Lower leg skin (tissue), 4 donors: ENCODE data around the gene TJAP1. TPM values are rescaled to one million over a fixed set of nuclear protein-coding genes. Genes with fewer than 3 reads are reported as not detected.
A peak's percentile ranks its signal among the peaks of the same experiment; 100 is the strongest.

Source experiments
- DNase-seq, 2 donors: peaks; one replicate each; pipeline ENCODE4 v3.0.0-alpha.2; 2019; ENCODE audit warnings: low spot score in 2 of 2
- H3K4me3 ChIP-seq: fragments of 200-600 bp; sonication (generic); 2 replicates; pipeline ENCODE4 v1.5.1; 2017; ENCODE audit warnings: mild to moderate bottlenecking, low read depth; ENCODE audit not compliant: poor library complexity, severe bottlenecking
- CTCF ChIP-seq, 3 donors: fragments of 450-650 bp; IDR thresholded peaks; one replicate each; pipeline ENCODE4 v1.5.1; 2016; ENCODE audit warnings: antibody characterized with exemption in 3 of 3, mild to moderate bottlenecking in 3 of 3, moderate library complexity in 2 of 3
- POLR2A ChIP-seq, 2 donors: fragments of 450-650 bp; IDR thresholded peaks; one replicate each; pipeline ENCODE4 v1.6.1; 2016 to 2017; ENCODE audit warnings: antibody characterized with exemption in 2 of 2, mild to moderate bottlenecking in 1 of 2, moderate library complexity in 1 of 2
- WGBS, 2 donors: methylation state at CpG; one replicate each; pipeline ENCODE4 v1.1.5; 2018; 5-methylcytosine and 5-hydroxymethylcytosine counted together
- intact Hi-C: fragments of 100-400 bp; cut with DNase I; formaldehyde crosslinking; loops from one replicate; pipeline ENCODE4 v1.15.0; 2023; ENCODE audit warnings: low total_unique reads
- total RNA-seq, 4 donors: library from RNA; depleted of rRNA; stranded (reverse); fragments of >200 nt; gene quantifications; one replicate each; pipeline ENCODE4 v1.1.0, GENCODE V29; 2016

TJAP1 gene
- total RNA-seq, 4 donors from 2014 or later: 15.9 to 30.4 (median 23.8) TPM

- H3K4me3 ChIP-seq: no peak overlapping the region
- TF ChIP-seq POLR2A (IDR thresholded peaks at IDR 0.05): no peak
- TF ChIP-seq CTCF (IDR thresholded peaks at IDR 0.05): no peak
- intact Hi-C loops: no loop called here
- DNase-seq: no peak
- WGBS, 2 donors: 24 to 36% methylated on average over 2 of the region's 2 CpGs
These were observed 624 bp upstream of the TJAP1 start for GRCh38 chr6:43476746-43477145.

- no peak for TF ChIP-seq POLR2A (IDR thresholded peaks at IDR 0.05)
- TF ChIP-seq CTCF (IDR thresholded peaks at IDR 0.05): no peak
- intact Hi-C loops: no loop called here
- DNase-seq: no peak
- WGBS, 2 donors: 6 to 10% methylated on average over 3 of the region's 3 CpGs
- peak overlapping the region; percentile 55 for H3K4me3 ChIP-seq
These were observed 620 bp downstream of the TJAP1 start for GRCh38 chr6:43478008-43478372.

DNA sequence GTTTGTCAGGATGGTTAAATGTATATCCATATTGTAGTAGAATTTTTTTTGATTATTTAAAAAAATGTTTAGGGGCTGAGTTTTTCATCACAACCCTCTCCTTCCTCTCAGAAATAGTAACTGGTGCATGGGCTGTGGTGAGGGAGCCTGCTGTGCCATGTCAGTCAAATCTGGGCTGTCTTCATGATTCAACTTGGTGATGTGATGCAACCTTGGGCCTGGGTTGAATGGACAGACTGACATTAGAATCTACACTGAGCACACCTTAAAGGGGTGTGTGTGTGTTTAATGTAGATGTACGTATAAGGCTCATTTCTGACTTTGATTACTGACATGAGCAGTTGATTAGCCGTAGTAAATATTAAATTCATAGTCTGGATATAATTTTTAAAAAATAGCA is 3.7 kb downstream of the TJAP1 start:
- H3K4me3 ChIP-seq: no peak overlapping the region
- DNase-seq: no peak
- 56 to 60% methylated on average over 2 of the region's 2 CpGs for WGBS, 2 donors
- TF ChIP-seq POLR2A (IDR thresholded peaks at IDR 0.05) (no peak), CTCF (IDR thresholded peaks at IDR 0.05) (no peak)
- intact Hi-C loops: no loop called here

GRCh38 chr6:43481591-43482236 is 4.3 kb downstream of the TJAP1 start:
- DNase-seq: no peak
- no peak for TF ChIP-seq CTCF (IDR thresholded peaks at IDR 0.05)
- TF ChIP-seq POLR2A (IDR thresholded peaks at IDR 0.05): no peak
- H3K4me3 ChIP-seq: no peak overlapping the region
- intact Hi-C loops: no loop called here
- 61 to 66% methylated on average over 11 of the region's 11 CpGs for WGBS, 2 donors

- H3K4me3 ChIP-seq: no peak overlapping the region
- TF ChIP-seq POLR2A (IDR thresholded peaks at IDR 0.05): no peak
- no peak for TF ChIP-seq CTCF (IDR thresholded peaks at IDR 0.05)
- WGBS, 2 donors: 52 to 60% methylated on average over 4 of the region's 4 CpGs
- no peak for DNase-seq
- intact Hi-C loops: no loop called here
These were observed 11.4 kb downstream of the TJAP1 start for GRCh38 chr6:43488667-43489276.
